Ovary (tissue), 9 donors: ENCODE results near the gene GSG1. TPM values are rescaled to one million over a fixed set of nuclear protein-coding genes. Genes with fewer than 3 reads are reported as not detected.

Source experiments
- DNase-seq, 5 donors: peaks; one replicate each; pipeline ENCODE4 v3.0.0-alpha.2; 2019 to 2020
- H3K27ac ChIP-seq, 2 donors: fragments of 200-600 bp; one replicate each; pipeline versions ENCODE4 v1.5.1 to v1.8.0; 2019 to 2022
- H3K27me3 ChIP-seq: fragments of 200-600 bp; one replicate; pipeline ENCODE4 v1.8.0; 2022
- H3K36me3 ChIP-seq: fragments of 200-600 bp; sonication (generic); one replicate; pipeline ENCODE4 v1.5.1; 2019
- H3K4me1 ChIP-seq: one replicate; pipeline ENCODE4 v1.8.1; 2013; ENCODE audit warnings: mild to moderate bottlenecking, moderate library complexity; ENCODE audit not compliant: insufficient read depth
- H3K4me3 ChIP-seq: fragments of 200-600 bp; sonication (generic); one replicate; pipeline ENCODE4 v1.5.1; 2017
- H3K9me3 ChIP-seq, 2 donors: fragments of 200-600 bp in 1 of 2; sonication (generic) in 1 of 2; one replicate each; pipeline versions ENCODE4 v1.5.1 to v1.8.1; 2013 to 2019; ENCODE audit warnings: mild to moderate bottlenecking in 1 of 2, moderate library complexity in 1 of 2
- EP300 ChIP-seq: sonication (generic); formaldehyde crosslinking; IDR thresholded peaks from one replicate; pipeline ENCODE4 v1.6.1; 2017; ENCODE audit warnings: antibody characterized with exemption
- POLR2A ChIP-seq: fragments of 450-650 bp; IDR thresholded peaks from one replicate; pipeline ENCODE4 v1.6.1; 2017; ENCODE audit warnings: antibody characterized with exemption, mild to moderate bottlenecking, moderate library complexity
- WGBS, 3 donors: extraction: QIAGEN DNeasy Blood & Tissue Kit in 1 of 3; methylation state at CpG; one replicate each; pipeline versions ENCODE4 v1.1.5 to v1.1.7; 2013 to 2017; 5-methylcytosine and 5-hydroxymethylcytosine counted together
- intact Hi-C, 4 donors: fragments of 100-400 bp; cut with DNase I; formaldehyde crosslinking; loops; one replicate each; pipeline versions ENCODE4 v1.11.0 to v1.15.1; 2022 to 2023
- polyA plus RNA-seq, 2 donors: library from polyadenylated mRNA; stranded (reverse); fragments of 200-250 nt in 1 of 2; fragments of 350-450 nt in 1 of 2; fragmentation: Illumina TruSeq in 1 of 2; extraction: RNeasy Lipid Tissue Mini Kit (QIAGEN cat#74804) in 1 of 2; gene quantifications; one replicate each; pipeline ENCODE4 v1.2.3, GENCODE V29; 2013 to 2014
- total RNA-seq, 7 donors: library from RNA; depleted of rRNA in 2 of 7; stranded (reverse); fragments of >200 nt in 2 of 7; fragmentation: NEBNext Ultra II Directional in 3 of 7; extraction: Animal tissue kit (Norgen Biotek cat#: 25700) in 3 of 7; gene quantifications; one replicate each; pipeline versions ENCODE4 v1.1.0 to v1.2.4, GENCODE V29; 2016 to 2023
- TF ChIP-seq, protein P1 (sequence below), 3 donors: fragments of 450-650 bp in 2 of 3; fragments of 200-600 bp in 1 of 3; IDR thresholded peaks; one replicate each; pipeline versions ENCODE4 v1.5.1 to v1.8.0; 2016 to 2022; ENCODE audit warnings: antibody characterized with exemption in 3 of 3, mild to moderate bottlenecking in 1 of 3
- donor health status: DM: no; HTN: no; CAD: no; lungs with moderate emphysema.
- donor health status: DM: no; HTN: no; CAD: no.
- donor health status: Bipolar disorder and iron deficiency.
- donor health status: DM: yes; HTN: yes; CAD: no.
- donor health status: DM: no; HTN: no; CAD: no.
- donor health status: DM: yes; HTN: yes; CAD: no.

The GSG1 gene
- total and polyA plus RNA-seq, 9 donors: 0.33 to 0.43 TPM; not detected in 7

DNA sequence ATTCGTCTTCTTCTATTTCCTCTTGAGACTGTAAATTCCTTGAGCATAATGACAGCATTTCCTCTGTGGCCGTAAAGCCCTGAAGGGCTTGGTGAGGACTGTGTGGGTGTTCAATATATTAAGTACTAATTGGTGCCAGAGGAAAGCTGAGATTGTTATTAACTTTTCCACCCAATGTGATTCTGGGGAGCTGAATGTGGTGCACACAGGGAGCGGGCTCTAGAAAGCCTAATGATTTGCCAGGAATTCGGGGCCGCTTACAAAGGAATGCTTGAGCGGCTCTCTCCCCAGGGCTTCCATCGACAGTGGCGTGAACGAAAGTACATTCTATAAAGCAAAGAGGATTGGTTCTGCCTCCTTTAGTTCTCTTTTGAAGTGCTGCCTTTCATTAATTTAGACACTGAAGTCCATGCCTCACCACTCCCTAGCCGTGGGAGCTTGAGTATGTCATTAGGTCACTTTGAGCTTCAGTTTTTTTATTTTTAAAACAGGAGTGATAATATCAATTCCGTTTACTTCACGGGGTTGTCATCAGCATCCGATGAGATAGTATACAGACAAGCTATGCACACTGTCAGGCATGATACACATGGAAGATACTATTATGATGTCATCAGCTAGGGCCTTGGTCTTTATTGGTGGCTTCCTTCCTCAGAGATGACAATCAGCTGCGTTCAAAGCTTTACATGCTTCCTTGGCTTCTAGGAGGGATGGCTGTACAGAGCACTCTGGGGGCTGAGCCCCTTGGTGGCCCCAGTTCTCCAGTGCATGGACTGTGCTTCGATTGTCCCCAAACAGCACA lies 11.0 kb upstream of the GSG1 start:
- Histone ChIP-seq H3K36me3 (no peaks in the 10 kb centered on the region), H3K27me3 (no peaks in the 10 kb centered on the region), H3K27ac (no peak overlapping the region), H3K4me3 (no peak overlapping the region), H3K9me3 (no peaks in the 10 kb centered on the region), H3K4me1 (no peaks in the 10 kb centered on the region)
- no peak for TF ChIP-seq EP300
- no peak for TF ChIP-seq POLR2A
- WGBS, 3 donors: 71 to 73% (median 72%) methylated on average over 15 of the region's 15 CpGs
- DNase-seq: no peak
- intact Hi-C loops: loop anchor here in 1 of 4 donors (5.0 kb wide), 1 partner anchor 78 kb away; no protein-coding TSS in a partner anchor

DNA sequence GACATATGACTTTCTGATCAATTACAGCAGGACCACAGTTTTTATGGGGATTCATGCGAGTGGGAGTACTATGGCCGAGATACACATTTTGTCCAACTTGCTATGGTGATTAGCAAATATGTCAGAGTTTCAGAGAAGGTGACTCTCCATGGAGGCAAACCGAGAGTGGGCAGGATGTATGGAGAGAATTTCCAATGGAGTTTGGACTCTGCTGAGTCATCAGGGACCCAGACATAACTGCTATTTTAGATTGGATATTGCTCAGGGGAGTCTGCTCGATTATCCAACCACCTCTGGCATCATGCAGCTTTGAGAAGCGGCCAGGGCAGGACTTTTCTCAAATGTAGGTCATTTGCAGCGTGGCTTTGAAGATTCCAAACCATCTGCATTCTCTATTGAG lies 9.5 kb upstream of the GSG1 start:
- no peak for DNase-seq
- no peaks in the 10 kb centered on the region for H3K27me3 ChIP-seq
- intact Hi-C loops: loop anchor here in 1 of 4 donors (5.0 kb wide), 1 partner anchor 79 kb away; no protein-coding TSS in a partner anchor
- no peaks in the 10 kb centered on the region for H3K36me3 ChIP-seq
- TF ChIP-seq POLR2A (no peak), EP300 (no peak)
- TF ChIP-seq, protein P1, sequence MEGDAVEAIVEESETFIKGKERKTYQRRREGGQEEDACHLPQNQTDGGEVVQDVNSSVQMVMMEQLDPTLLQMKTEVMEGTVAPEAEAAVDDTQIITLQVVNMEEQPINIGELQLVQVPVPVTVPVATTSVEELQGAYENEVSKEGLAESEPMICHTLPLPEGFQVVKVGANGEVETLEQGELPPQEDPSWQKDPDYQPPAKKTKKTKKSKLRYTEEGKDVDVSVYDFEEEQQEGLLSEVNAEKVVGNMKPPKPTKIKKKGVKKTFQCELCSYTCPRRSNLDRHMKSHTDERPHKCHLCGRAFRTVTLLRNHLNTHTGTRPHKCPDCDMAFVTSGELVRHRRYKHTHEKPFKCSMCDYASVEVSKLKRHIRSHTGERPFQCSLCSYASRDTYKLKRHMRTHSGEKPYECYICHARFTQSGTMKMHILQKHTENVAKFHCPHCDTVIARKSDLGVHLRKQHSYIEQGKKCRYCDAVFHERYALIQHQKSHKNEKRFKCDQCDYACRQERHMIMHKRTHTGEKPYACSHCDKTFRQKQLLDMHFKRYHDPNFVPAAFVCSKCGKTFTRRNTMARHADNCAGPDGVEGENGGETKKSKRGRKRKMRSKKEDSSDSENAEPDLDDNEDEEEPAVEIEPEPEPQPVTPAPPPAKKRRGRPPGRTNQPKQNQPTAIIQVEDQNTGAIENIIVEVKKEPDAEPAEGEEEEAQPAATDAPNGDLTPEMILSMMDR (IDR thresholded peaks at IDR 0.05): no peak
- no peak overlapping the region for H3K4me3 ChIP-seq
- no peaks in the 10 kb centered on the region for H3K4me1 ChIP-seq
- WGBS, 3 donors: 88 to 91% (median 89%) methylated on average over 6 of the region's 6 CpGs
- no peaks in the 10 kb centered on the region for H3K9me3 ChIP-seq
- no peak overlapping the region for H3K27ac ChIP-seq

DNA sequence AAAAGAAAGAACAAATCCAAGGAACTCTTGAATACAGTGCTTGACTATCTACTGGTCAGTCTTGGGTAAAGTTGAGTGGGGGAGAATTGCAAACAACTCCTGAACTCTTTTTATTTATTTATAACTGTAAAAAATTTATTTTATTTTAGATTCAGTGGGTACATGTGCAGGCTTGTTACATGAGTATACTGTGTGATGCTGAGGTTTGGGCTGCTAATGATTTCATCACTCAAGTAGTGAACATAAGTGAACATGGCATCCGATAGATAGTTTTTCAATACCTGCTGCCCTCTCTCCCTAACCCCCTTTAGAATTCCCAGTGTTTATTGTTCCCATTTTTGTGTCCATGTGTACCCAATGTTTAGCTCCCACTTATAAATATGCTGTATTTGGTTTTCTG lies 3.2 kb upstream of the GSG1 start:
- Histone ChIP-seq H3K27ac (no peak overlapping the region), H3K36me3 (no peaks in the 10 kb centered on the region), H3K9me3 (no peaks in the 10 kb centered on the region), H3K27me3 (no peaks in the 10 kb centered on the region), H3K4me1 (no peaks in the 10 kb centered on the region), H3K4me3 (no peak overlapping the region)
- TF ChIP-seq EP300: no peak
- TF ChIP-seq, protein P1 (IDR thresholded peaks at IDR 0.05): no peak
- TF ChIP-seq POLR2A: no peak
- intact Hi-C loops: loop anchor here in 1 of 4 donors (10.0 kb wide), 1 partner anchor 88 kb away; the partner anchor contains the start of gene EMP1
- 98 to 100% (median 98%) methylated on average over 1 of the region's 1 CpG for WGBS, 3 donors
- no peak for DNase-seq

DNA sequence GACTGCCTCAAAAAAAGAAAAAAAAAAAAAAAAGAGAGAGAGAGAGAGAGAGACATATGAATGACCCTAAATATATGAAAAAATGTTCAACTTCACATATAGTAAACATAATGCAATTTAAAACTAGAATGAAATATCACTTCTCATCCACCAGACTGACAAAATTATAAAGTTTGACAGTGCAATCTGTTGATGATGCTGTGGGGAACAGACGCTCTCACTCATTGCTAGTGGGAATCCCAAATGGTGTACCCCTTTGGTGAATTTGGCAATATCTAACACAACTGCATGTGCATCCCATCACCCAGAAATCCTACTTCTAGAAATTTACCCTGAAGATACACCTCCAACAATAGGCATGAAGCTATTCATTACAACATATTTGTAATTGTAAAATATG lies 2.3 kb upstream of the GSG1 start:
- 89 to 97% (median 94%) methylated on average over 1 of the region's 1 CpG for WGBS, 3 donors
- TF ChIP-seq EP300 (no peak), POLR2A (no peak)
- TF ChIP-seq, protein P1 (IDR thresholded peaks at IDR 0.05): no peak
- H3K4me1 ChIP-seq: no peaks in the 10 kb centered on the region

DNA sequence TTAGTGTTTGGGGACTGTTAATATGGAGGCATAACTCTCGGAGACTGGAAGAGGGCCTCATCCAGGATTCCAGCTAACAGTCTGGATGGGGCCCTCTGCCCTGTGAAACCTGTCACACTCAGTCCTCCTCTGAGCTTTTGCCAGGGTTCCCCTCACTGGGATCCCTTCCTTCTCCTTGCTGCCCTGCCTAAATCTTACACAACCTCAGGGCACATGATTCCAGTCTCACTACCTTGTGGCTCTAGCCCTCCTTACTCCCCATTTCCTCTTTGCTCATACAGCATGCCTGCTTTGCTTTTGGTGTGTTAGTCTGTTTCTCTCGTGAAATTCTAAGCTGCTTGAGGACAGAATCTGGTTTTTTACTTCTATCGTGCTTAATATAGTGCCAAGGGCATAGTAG lies 942 bp upstream of the GSG1 start:
- 89 to 93% (median 92%) methylated on average over 3 of the region's 3 CpGs for WGBS, 3 donors
- TF ChIP-seq, protein P1 (IDR thresholded peaks at IDR 0.05): no peak
- TF ChIP-seq POLR2A: no peak
- TF ChIP-seq EP300: no peak
- H3K36me3 ChIP-seq: no peaks in the 10 kb centered on the region
- no peak overlapping the region for H3K27ac ChIP-seq
- peaks cover 3% of the 10 kb centered on the region for H3K4me1 ChIP-seq
- H3K9me3 ChIP-seq: no peaks in the 10 kb centered on the region
- no peak overlapping the region for H3K4me3 ChIP-seq
- H3K27me3 ChIP-seq: no peaks in the 10 kb centered on the region
- DNase-seq: no peak
- intact Hi-C loops: loop anchor here in 1 of 4 donors (10.0 kb wide), 1 partner anchor 90 kb away; the partner anchor contains the start of gene EMP1

More for the DNA sequence above, 2.3 kb upstream of the GSG1 start:
- no peaks in the 10 kb centered on the region for H3K36me3 ChIP-seq
- H3K27me3 ChIP-seq: no peaks in the 10 kb centered on the region
- H3K4me3 ChIP-seq: no peak overlapping the region
- no peaks in the 10 kb centered on the region for H3K9me3 ChIP-seq
- intact Hi-C loops: loop anchor here in 1 of 4 donors (10.0 kb wide), 1 partner anchor 89 kb away; the partner anchor contains the start of gene EMP1
- DNase-seq: no peak
- H3K27ac ChIP-seq: no peak overlapping the region
